ENCODE data around the gene MAP2K6. TPM values are rescaled to one million over a fixed set of nuclear protein-coding genes. Genes with fewer than 3 reads are reported as not detected.

The MAP2K6 gene
- polyA plus RNA-seq, 1 donor (not counting 4 experiments of a cell fraction or from before 2014, with no cell fraction given), result 0.39 TPM

- Histone ChIP-seq H3K36me3 (ENCODE audit: control insufficient read depth in 2 of 2, extremely low read depth in 1 of 2, insufficient read depth in 2 of 2, low read length in 2 of 2) (no peaks in the 10 kb centered on the region), H2AFZ (ENCODE audit: control insufficient read depth, low read length) (no peak overlapping the region), H4K20me1 (ENCODE audit: control insufficient read depth, extremely low read depth, insufficient read depth, low read length) (no peaks in the 10 kb centered on the region), H3K9ac (ENCODE audit: control insufficient read depth, extremely low read depth, insufficient read depth, low read length) (no peak overlapping the region), H3K4me1 (ENCODE audit: control insufficient read depth, extremely low read depth, insufficient read depth, low read length) (no peaks in the 10 kb centered on the region), H3K9me1 (ENCODE audit: control insufficient read depth, extremely low read depth, insufficient read depth, low read length) (no peaks in the 10 kb centered on the region), H3K79me2 (ENCODE audit: control insufficient read depth, insufficient read depth, low read length) (no peaks in the 10 kb centered on the region), H3K4me3 (ENCODE audit: control insufficient read depth in 2 of 3, extremely low read depth in 1 of 3, insufficient read depth in 2 of 3, low read depth in 1 of 3, low read length in 3 of 3) (no peak overlapping the region), H3K4me2 (ENCODE audit: control insufficient read depth, extremely low read depth, insufficient read depth, low read depth, low read length) (no peak overlapping the region), H3K27me3 (ENCODE audit: control insufficient read depth, extremely low read depth, insufficient read depth, low read length) (no peaks in the 10 kb centered on the region), H3K9me3 (ENCODE audit: control insufficient read depth, low read depth, low read length) (no peaks in the 10 kb centered on the region), H3K27ac (ENCODE audit: control insufficient read depth, insufficient read depth, low read length) (no peak overlapping the region)
- TF ChIP-seq EZH2 (IDR thresholded peaks at IDR 0.05; ENCODE audit: low read length), result no peak
- peak in 2 of 3 experiments; percentile 18 to 44 for TF ChIP-seq CTCF (optimal IDR thresholded peaks at IDR 0.05 in 1 of 3, IDR thresholded peaks at IDR 0.05 in 1 of 3, conservative IDR thresholded peaks at IDR 0.05 in 1 of 3; ENCODE audit: extremely low read depth in 1 of 3, insufficient read depth in 2 of 3, low read length in 3 of 3)
- dilution Hi-C loops (cut with MboI; ENCODE audit: extremely low pct_ligation_motif_present, low sequenced_read_pairs), result no loop called here
- FAIRE-seq (no peak), DNase-seq (ENCODE audit: low read depth, low spot score) (no peak)
These were observed 110.4 kb downstream of the MAP2K6 start for GRCh38 chr17:69524854-69525253.

GRCh38 chr17:69525920-69526841, 111.7 kb downstream of the MAP2K6 start:
- Histone ChIP-seq H3K9ac (ENCODE audit: control insufficient read depth, extremely low read depth, insufficient read depth, low read length) (no peak overlapping the region), H4K20me1 (ENCODE audit: control insufficient read depth, extremely low read depth, insufficient read depth, low read length) (no peaks in the 10 kb centered on the region), H3K9me1 (ENCODE audit: control insufficient read depth, extremely low read depth, insufficient read depth, low read length) (no peaks in the 10 kb centered on the region), H3K79me2 (ENCODE audit: control insufficient read depth, insufficient read depth, low read length) (no peaks in the 10 kb centered on the region), H3K4me2 (ENCODE audit: control insufficient read depth, extremely low read depth, insufficient read depth, low read depth, low read length) (no peak overlapping the region), H3K27ac (ENCODE audit: control insufficient read depth, insufficient read depth, low read length) (no peak overlapping the region), H3K4me1 (ENCODE audit: control insufficient read depth, extremely low read depth, insufficient read depth, low read length) (no peaks in the 10 kb centered on the region), H2AFZ (ENCODE audit: control insufficient read depth, low read length) (no peak overlapping the region), H3K36me3 (ENCODE audit: control insufficient read depth in 2 of 2, extremely low read depth in 1 of 2, insufficient read depth in 2 of 2, low read length in 2 of 2) (no peaks in the 10 kb centered on the region), H3K9me3 (ENCODE audit: control insufficient read depth, low read depth, low read length) (no peaks in the 10 kb centered on the region), H3K4me3 (ENCODE audit: control insufficient read depth in 2 of 3, extremely low read depth in 1 of 3, insufficient read depth in 2 of 3, low read depth in 1 of 3, low read length in 3 of 3) (no peak overlapping the region), H3K27me3 (ENCODE audit: control insufficient read depth, extremely low read depth, insufficient read depth, low read length) (no peaks in the 10 kb centered on the region)
- peak; percentile 64 to 84 (median 81) for TF ChIP-seq CTCF (optimal IDR thresholded peaks at IDR 0.05 in 1 of 3, IDR thresholded peaks at IDR 0.05 in 1 of 3, conservative IDR thresholded peaks at IDR 0.05 in 1 of 3; ENCODE audit: extremely low read depth in 1 of 3, insufficient read depth in 2 of 3, low read length in 3 of 3)
- no peak for TF ChIP-seq EZH2 (IDR thresholded peaks at IDR 0.05; ENCODE audit: low read length)
- FAIRE-seq (peak; percentile 65), DNase-seq (ENCODE audit: low read depth, low spot score) (no peak)
- dilution Hi-C loops (cut with MboI; ENCODE audit: extremely low pct_ligation_motif_present, low sequenced_read_pairs), result no loop called here

All from keratinocyte (primary cell).